ENCODE measurements around the gene DIRAS1. TPM values are rescaled to one million over a fixed set of nuclear protein-coding genes. Genes with fewer than 3 reads are reported as not detected.
"Not testable (repeated sequence)": the region's sequence is repeated elsewhere in the genome, so short reads cannot be mapped to it uniquely, and the experiment has no call there.

The DIRAS1 gene
- total RNA-seq, 1 donor from 2014 or later: 4.5 TPM

GRCh38 chr19:2714102-2714501 lies 7.1 kb downstream of the DIRAS1 start:
- DNase-seq (ENCODE audit: low read depth): not testable (repeated sequence)

- DNase-seq (ENCODE audit: low read depth): not testable (repeated sequence)
These were observed 8.0 kb downstream of the DIRAS1 start for GRCh38 chr19:2713170-2713569.

- no peak for DNase-seq (ENCODE audit: low read depth)
These were observed 9.3 kb downstream of the DIRAS1 start for GRCh38 chr19:2711875-2712205.

GRCh38 chr19:2711172-2711874 lies 9.8 kb downstream of the DIRAS1 start:
- peak; percentile 18 for DNase-seq (ENCODE audit: low read depth)

- DNase-seq (ENCODE audit: low read depth): no peak
These were observed 14.9 kb downstream of the DIRAS1 start for GRCh38 chr19:2706251-2706650.

GRCh38 chr19:2703691-2704216 lies 17.4 kb downstream of the DIRAS1 start:
- no peak for DNase-seq (ENCODE audit: low read depth)

GRCh38 chr19:2703077-2703437 lies 18.1 kb downstream of the DIRAS1 start:
- DNase-seq (ENCODE audit: low read depth): no peak

- DNase-seq (ENCODE audit: low read depth): no peak
These were observed 18.7 kb downstream of the DIRAS1 start, which contains the start of gene GNG7 for GRCh38 chr19:2702170-2703076. Gene GNG7 (minus strand): TSS chr19:2702694. CDS start chr19:2520688, 182,006 bp downstream.

GRCh38 chr19:2701361-2702169 lies 19.6 kb downstream of the DIRAS1 start:
- DNase-seq (ENCODE audit: low read depth): no peak

- no peak for DNase-seq (ENCODE audit: low read depth)
These were observed 20.4 kb downstream of the DIRAS1 start for GRCh38 chr19:2700660-2701360.

- no peak for DNase-seq (ENCODE audit: low read depth)
These were observed 21.6 kb downstream of the DIRAS1 start for GRCh38 chr19:2699413-2700140.

- DNase-seq (ENCODE audit: low read depth): no peak
These were observed 27.0 kb downstream of the DIRAS1 start for GRCh38 chr19:2694196-2694595.

- no peak for DNase-seq (ENCODE audit: low read depth)
These were observed 27.5 kb downstream of the DIRAS1 start for GRCh38 chr19:2693492-2694160.

- DNase-seq (ENCODE audit: low read depth): peak; percentile 10
These were observed 29.2 kb downstream of the DIRAS1 start for GRCh38 chr19:2691951-2692350.

- no peak for DNase-seq (ENCODE audit: low read depth)
These were observed 30.3 kb downstream of the DIRAS1 start for GRCh38 chr19:2690856-2691255.

GRCh38 chr19:2686360-2686759 lies 34.8 kb downstream of the DIRAS1 start:
- DNase-seq (ENCODE audit: low read depth): no peak

- DNase-seq (ENCODE audit: low read depth): no peak
These were observed 35.9 kb downstream of the DIRAS1 start for GRCh38 chr19:2685204-2685704.

- no peak for DNase-seq (ENCODE audit: low read depth)
These were observed 37.7 kb downstream of the DIRAS1 start for GRCh38 chr19:2683430-2684003.

GRCh38 chr19:2680808-2681207 lies 40.4 kb downstream of the DIRAS1 start:
- DNase-seq (ENCODE audit: low read depth): no peak

All from myocyte (in vitro differentiated cells).